Myocyte (in vitro differentiated cells): ENCODE data around the gene NAT10. TPM values are rescaled to one million over a fixed set of nuclear protein-coding genes. Genes with fewer than 3 reads are reported as not detected.
"Not testable (repeated sequence)": the region's sequence is repeated elsewhere in the genome, so short reads cannot be mapped to it uniquely, and the experiment has no call there.

Source experiments
- DNase-seq: peaks from one replicate; pipeline ENCODE4 v3.0.0-alpha.2; 2012; ENCODE audit warnings: low read depth
- polyA plus RNA-seq: library from polyadenylated mRNA; unstranded; fragments of >200 nt; gene quantifications from one replicate; pipeline ENCODE4 v1.2.1, GENCODE V29; 2012; ENCODE audit warnings: missing spikeins
- total RNA-seq: library from RNA; depleted of rRNA; stranded (reverse); fragments of >200 nt; gene quantifications from 2 replicates; pipeline ENCODE4 v1.2.3, GENCODE V29; 2014

The NAT10 gene
- total RNA-seq = 25.0 and 30.9 TPM in 2 replicates
- polyA plus RNA-seq = 25.0 TPM

DNA sequence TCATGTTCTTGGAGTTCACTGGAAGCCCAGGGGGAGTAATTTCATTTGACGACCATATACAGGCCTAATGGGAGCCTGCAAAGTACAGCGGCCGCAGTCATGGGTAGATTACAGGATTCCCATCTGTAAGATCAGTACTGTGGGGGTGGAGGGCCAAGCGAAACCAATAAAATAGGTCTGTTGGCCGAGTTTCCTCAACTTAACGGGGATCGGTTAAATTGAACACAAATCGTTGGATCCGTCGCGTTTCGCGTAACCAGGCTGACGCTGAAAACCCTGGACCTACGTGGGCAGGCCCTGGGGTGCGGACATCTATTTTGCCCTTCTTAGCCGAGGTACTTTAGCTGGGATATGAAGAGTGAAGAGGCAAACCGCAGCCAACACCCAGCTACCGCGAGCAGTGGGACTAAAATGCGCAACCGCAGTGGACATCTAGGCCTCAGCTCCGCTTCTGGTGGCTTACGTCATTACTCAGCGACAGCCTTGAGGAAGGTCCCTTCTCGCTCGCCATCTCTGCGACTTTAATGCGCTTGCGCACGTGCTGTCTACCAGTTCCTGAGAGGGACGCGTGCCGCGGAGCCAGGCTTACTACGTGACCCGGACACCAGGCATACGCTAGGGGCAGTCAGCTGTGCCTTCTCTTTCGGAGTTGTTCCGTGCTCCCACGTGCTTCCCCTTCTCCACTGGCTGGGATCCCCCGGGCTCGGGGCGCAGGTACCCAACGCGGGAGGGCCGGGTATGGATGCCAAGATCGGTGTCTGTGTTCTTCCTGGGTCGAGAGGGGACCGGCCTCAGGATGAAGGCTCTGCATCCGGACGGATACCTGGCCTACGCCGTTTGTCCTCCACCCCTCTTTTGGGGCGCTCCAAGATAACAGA lies at the start of gene NAT10:
TSS of gene NAT10 (plus strand) at position 551 of the 878 bp plus-strand sequence. CDS start 2,597 bp downstream, outside the sequence.
- DNase-seq = peak; percentile 99

DNA sequence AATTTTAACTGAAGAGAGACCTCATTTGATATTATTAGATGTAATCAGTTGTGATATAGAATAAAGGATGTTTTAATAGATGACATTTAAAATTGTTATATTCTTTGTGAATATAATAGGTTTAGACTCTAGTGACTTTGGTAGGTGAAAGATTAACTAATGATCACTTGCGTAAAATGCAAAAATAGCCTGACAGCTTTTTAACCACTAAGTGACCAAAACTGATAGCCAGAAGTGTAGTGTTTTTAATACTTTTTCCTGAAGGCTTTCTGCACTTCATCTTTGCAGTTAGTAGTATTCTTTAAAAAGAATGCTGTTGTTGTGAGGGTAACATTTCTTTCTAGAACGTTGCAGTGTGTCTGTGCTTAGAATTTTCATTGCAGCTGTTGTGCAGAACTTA lies 48.8 kb upstream of the NAT10 start:
- DNase-seq = no peak

DNA sequence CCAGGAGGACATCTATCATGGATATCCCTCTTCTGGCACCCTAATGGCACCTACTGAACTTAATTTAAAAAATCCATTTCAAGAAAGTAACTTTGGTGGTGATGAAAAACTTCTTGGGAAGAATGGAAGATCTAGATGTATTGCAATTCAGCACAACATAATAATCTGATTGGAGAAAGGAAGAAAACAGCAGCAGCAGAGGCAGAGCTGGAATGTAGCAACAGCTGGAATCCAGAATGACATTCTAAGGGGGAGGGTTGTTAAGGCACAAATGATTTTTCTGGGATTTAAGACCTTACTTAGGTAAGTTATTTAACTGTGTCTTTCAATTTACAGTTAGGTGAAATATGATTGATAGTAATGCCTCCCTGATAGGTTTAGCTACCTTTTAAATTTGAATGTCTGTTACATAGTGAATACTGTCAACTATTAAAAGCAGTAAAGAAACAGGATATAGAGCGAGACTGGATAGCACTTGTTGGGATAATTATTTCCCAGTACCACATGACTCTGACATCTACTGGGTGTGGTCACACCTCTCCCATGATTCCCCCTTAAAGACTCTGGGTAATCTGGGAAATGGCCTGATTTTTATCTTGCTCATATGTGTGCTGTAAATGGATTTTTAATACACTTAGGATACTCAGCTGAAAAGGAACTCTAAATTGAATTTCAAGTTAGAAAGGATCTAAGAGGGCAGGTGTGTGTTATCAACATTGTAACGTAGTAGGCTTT lies 42.2 kb upstream of the NAT10 start:
- no peak for DNase-seq

DNA sequence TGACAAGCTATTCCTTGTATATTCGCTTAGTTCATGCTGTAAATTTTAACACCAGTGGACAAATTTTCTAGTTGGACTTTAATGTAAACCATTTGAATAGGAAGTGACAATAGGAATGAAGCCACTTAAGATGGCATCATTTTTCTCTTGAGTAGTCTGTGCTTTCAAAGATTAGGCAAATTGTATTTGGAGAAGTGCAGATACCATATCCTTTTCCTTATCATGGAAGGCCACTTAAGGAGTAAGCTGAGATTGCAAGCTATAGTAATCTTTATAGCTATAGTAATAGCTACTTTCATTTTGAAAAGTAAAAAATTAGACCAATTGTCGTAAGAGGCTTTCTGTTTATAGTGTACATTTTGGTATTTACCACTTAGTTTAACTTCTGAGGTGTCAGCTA lies 41.1 kb upstream of the NAT10 start:
- DNase-seq = no peak

DNA sequence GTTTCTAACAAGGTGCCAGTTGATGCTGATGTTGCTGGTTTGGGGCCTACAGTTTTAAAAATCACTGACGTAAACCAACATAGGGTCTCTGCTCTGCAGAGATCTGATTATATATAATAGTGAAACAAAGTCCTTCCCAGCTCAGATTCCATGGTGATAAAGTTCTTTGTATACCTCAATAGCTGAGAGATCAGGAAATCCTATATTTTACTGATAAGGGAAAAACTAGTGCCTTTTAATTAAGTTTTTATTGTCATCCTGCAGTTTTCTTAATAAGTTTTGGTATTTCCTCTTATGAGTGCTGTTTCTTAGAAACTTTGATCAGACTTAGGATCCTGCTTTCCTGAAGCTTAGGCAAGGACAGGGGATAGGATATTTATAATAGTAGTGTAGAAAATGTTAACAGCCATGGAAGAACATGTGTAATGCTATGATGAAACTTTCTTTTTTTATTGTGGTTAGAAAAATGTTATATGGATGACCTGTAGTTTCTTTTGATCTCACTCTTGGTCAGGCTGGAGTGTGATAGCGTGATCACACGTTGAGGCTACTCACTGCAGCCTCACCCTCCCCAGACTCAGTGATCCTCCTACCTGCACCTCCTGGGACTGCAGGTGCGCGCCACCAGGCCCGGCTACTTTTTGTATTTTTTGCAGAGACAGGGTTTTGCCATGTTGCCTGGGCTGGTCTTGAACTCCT lies 39.8 kb upstream of the NAT10 start:
- no peak for DNase-seq

DNA sequence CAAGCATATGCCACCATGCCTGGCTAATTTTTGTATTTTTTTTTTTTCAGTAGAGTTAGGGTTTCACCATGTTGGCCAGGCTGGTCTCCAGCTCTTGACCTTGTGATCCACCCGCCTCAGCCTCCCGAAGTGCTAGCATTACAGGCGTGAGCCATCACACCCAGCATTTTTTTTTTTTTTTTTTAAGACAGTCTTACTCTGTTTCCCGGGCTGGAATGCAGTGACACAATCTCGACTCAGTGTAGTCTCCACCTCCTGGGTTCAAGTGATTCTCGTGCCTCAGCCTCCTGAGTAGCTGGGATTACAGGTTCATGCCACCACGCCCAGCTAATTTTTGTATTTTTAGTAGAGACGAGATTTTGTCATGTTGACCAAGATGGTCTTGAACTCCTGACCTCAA lies 38.7 kb upstream of the NAT10 start:
- DNase-seq = not testable (repeated sequence)

DNA sequence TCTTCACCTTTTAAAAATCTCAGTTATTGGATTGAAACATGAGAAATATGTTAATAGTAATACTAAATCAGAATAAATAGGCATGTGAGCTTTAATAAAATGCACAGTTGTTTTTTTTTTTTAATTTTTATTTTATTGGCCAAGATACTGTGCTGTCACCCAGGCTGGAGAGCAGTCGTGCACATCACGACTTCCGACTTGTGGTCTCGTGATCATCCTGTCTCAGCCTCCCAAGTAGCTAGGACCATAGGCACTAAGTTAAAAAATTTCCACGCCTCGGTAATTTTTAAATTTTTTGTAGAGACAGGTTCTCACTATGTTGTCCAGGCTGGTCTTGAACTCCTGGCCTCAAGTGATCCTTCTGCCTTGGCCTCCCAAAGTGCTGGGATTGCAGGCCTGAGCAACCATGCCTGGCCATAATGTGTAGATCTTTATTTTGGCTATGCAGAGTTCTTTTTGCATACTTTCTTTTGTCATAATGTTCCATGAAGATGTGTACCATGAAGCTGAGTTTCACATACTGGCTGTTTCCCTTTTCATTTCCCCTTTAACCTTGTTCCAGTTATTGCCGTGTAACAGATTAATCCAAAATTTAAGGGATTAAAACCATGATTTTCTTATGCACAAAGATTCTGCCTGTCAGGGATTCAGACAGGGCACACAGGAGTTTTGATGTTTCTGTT lies 37.9 kb upstream of the NAT10 start:
- no peak for DNase-seq

DNA sequence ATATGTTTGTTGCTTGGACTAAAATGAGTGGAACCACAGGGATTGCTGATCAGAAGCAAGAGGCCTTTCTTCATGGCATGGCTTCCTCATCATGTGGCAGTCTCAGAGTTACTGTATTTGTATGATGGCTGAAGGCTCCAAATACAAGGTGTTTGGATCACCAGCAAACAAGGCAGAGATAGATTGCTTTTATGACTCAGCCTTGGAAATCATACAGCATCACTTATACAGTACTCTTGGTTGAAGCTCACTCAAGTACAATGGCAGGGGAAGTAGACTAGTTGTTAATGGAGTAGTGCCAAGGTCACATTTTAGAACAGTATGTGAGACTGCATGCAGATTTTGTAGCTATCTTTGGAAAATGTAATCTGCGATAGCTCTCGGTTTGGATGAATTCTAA lies 37.3 kb upstream of the NAT10 start:
- DNase-seq = no peak

DNA sequence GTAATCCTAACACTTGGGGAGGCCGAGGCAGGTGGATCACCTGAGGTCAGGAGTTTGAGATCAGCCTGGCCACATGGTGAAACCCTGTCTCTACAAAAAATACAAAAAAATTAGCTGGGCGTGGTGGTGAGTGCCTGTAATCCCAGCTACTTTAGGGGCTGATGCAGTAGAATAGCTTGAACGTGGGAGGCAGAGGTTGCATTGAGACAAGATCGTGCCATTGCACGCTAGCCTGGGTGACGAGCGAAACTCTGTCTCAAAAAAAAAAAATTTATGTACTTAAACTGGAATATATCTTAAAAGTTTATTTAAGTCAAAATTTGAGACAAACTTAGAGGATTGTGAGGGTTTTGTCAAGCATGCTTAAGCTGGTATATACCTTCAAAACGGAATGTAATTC lies 34.1 kb upstream of the NAT10 start:
- DNase-seq = not testable (repeated sequence)

DNA sequence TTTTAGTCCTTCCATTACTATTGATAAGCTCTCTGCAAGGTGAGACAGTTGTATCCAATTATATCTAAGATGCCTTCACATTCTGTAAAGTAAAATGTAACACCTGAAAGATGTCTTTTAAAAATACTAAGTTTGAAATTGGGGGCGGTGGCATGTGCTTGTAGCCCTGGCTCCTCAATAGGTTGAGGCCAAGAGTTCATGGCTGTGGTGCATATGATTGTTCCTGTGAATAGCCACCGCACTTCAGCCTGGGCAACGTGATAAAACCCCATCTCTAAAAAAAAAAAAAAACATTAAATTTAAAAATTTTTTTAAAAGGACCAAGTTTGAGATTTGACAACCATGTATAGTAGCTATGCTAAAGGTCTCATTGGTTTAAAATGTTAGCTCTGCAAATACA lies 33.4 kb upstream of the NAT10 start:
- DNase-seq = no peak

DNA sequence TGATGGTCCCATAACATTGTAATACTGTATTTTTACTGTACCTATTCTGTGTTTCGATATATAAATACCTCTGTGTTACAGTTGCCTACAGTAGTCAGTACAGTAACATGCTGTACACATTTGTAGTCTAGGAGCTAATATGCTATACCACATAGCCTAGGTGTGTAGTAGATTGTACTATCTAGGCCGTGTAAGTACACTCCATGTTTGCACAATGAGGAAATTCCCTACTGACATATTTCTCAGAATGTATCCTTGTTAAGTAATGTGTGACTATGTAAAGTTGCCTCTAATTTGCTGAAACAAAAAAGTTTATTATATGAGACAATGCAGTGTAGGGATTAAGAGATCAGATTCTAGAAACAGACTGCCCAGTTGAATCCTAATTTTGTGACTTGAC lies 32.6 kb upstream of the NAT10 start:
- no peak for DNase-seq

DNA sequence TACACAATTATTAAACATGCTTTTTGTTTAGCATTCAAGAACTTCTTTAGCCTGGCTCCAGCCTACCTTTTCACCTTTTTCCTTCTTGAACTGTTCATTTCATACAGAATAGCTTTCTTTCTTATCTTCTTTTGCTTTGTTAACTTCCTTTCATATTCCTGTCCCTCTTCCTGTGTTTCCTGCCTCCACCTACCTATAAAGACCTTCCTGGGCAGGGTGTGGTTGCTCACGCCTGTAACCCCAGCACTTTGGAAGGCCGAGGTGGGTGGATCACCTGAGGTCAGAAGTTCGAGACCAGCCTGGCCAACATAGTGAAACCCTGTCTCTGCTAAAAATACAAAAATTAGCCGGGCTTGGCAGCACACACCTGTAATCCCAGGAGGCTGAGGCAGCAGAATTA lies 31.0 kb upstream of the NAT10 start:
- no peak for DNase-seq

DNA sequence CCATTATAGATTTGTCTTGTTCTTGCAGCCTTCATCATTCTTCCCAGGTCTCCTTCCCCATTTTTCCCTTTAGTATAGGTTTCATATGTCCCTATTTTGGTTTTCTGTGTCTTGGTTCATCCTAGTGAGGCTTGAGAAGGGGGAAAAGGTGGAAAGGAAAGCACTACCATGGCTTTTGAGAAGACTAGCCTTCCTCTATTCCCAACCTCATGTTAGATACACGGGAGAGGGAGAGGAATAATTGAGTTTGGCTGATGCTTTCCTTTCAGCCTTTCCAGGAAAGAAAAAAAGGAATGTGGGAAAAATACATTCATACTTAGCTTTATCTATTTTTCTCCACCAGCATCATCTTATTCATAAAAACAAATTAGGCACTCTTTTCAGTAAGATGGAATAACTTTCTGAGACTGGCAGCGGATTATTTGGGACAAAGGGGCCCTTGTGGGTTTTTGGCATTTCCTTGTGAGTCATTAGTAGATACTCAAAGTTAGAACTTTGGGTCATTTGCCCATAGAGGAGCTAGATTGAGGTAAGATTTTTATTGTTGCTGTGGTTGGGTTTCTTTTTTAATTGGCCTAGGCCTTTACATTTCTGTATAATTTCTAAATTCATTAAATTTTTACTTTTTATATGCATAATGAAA lies 30.1 kb upstream of the NAT10 start:
- DNase-seq = peak; percentile 46

DNA sequence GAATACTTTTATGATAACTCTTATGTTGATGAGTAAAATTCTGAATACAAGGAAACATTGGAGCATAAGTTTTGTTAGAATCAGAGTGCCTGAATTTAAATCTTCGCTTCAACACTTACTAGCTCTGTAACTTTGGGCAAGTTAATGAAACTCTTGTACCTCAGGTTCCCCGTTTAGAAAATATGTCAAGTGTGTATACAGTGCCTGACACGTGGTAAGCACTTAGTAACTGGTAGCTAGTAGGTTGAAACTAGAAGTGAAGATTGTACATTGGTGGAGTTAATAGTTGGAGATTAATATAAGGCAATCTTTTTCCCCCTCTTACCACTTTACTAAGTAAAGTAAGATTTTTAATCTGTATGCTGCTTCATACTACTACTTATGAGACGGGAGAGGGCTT lies 24.8 kb upstream of the NAT10 start:
- no peak for DNase-seq

DNA sequence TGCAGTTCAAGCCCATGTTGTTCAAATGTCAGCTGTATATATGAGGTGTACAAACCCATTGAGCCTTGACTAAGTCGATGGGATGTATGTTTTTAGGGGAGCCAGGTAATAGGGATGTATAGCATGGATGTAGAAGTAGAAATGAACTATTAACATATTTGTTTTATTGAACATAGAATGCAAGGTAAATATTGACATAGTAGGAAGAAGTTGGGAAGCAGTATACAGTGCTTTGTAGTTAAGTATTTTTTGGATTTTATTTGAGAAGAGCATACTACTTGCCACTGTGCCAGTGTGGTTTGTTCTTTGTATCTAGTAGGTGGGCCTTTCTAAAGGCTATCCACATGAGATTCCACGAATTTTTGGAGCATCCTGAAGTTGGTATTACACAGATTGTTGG lies 20.8 kb upstream of the NAT10 start:
- no peak for DNase-seq

DNA sequence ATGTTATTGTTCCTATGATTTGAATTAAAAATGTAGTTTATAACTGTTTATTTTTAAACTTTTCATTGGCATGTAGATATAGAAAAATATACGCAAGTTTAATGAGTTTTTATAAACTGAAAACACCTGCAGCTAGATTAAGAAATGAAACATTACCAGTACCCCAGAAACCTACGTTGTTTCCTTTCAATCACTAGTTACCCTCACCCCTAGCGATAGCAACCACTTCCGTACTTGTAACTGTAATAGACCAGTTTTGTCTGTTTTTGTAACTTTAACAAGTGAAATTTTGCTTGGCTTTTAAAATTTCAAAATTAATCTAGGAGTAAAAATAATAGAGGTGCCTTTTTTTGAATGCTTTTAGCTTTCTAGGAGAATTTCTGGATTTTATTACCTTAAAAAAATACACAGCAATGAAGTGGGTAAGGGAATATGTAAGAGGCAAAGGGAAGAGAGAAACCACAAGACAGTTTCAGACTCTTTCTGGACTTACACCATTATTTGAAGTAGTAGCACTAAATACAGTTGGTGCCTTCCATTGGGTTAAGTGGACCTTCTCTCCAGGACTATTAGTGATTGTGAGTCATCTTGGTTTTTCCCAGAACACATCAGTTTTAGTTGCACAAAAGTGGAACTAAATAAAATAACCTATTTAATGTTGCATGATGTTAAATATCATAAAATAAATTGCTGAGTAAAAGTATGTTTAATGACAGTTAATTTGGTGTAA lies 18.7 kb upstream of the NAT10 start:
- no peak for DNase-seq

DNA sequence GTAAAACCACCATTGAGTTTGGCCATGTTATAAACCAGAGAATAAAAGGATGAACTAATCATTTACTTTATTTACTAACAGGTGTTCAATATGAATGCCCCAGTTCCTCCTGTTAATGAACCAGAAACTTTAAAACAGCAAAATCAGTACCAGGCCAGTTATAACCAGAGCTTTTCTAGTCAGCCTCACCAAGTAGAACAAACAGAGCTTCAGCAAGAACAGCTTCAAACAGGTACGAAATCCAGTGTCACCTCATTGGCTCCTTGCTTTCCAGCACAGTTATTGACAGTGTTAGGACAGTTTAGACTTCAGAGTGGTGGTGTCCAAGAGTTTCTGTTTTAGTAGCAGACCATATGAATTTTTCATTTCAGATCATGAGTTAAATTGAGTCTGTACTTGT lies 13.6 kb upstream of the NAT10 start:
- no peak for DNase-seq

DNA sequence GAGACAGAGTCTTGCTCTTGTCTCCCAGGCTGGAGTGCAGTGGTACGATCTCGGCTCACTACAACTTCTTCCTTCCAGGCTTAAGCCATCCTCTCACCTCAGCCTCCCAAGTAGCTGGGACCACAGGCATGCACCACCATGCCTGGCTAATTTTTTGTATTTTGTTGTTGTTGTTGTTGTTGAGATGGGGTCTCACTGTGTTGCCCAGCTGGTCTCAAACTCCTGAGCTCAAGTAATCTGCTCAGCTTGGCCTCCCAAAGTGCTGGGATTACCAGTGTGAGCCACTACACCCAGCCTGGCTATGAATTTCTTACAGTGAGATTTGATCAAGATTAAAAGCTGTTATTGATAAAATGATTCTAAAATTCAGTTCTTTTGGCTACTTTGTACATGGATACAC lies 10.5 kb upstream of the NAT10 start:
- DNase-seq = not testable (repeated sequence)

DNA sequence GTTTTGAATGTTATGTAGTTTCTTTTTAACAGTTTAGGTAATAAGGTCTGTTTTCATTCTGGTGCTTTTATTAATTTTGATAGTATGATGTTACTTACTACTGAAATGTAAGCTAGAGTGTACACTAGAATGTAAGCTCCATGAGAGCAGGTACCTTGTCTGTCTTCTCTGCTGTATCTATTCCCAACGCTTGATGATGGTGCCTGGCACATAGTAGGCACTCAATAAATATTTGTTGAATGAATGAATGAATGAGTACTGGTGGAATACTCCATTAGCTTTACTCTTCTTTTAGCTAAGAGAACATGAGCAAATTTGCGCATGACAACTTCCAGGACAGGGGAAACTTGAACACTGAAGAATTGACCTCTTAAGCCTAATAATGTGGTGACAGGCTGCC lies 6.6 kb upstream of the NAT10 start:
- no peak for DNase-seq

DNA sequence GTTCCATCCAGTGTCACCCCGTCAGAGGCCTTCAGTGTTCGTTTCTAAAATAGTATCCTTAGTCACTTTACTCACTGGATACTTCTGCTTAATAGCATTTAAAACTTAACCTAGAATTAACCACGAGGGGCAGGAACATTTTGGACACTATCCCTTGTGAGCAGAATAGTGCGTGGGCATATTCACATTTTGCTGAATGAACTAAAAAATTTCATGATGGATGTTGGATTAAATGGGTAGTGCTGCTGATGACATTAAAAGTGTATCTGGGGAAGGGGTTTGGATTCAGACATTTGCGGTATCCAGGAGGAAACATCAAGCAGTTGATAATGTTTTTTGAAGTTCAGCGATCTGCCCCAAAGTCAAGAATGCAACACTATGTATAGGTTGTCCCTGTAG lies 750 bp upstream of the NAT10 start:
- DNase-seq = peak; percentile 32
